Stimulated activated CD8-positive, alpha-beta memory T cell treated with anti-CD3 and anti-CD28 coated beads, Interleukin-2, amount 100 ng/mL, for 48 hours (primary cell): ENCODE measurements around the gene FXR1.
"Not testable (repeated sequence)": the region's sequence is repeated elsewhere in the genome, so short reads cannot be mapped to it uniquely, and the experiment has no call there.

Experiments
- DNase-seq, 2 donors: peaks; one replicate each; pipeline ENCODE4 v3.0.0-alpha.2; 2020; ENCODE audit warnings: low read depth in 2 of 2

FXR1 gene

GRCh38 chr3:180934638-180935037, 22.2 kb downstream of the FXR1 start:
- DNase-seq: no peak

DNA sequence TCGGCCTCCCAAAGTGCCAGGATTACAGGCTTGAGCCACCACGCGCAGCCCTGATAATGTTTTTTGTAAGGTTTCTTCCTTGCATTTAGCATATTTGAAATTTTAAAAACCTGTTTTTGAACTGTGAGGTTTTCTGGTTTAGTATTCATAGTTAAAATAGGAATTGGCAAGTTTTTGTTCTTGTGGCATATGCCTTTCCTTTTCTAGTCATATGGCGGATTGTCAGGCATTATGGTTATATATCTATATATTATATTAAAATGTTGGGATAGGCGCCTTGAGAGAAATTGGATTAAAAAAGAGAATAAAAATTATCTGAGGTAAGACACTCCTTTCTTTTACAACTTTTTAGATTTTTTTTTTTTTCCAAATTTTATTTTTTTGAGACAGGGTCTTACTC, 28.4 kb downstream of the FXR1 start:
- no peak for DNase-seq

- DNase-seq: no peak
Observed at GRCh38 chr3:180947761-180948390, 35.4 kb downstream of the FXR1 start.

- no peak for DNase-seq
Observed at GRCh38 chr3:180959691-180960090, 47.2 kb downstream of the FXR1 start.

- no peak for DNase-seq
Observed at GRCh38 chr3:180961087-180961486, 48.6 kb downstream of the FXR1 start.

DNA sequence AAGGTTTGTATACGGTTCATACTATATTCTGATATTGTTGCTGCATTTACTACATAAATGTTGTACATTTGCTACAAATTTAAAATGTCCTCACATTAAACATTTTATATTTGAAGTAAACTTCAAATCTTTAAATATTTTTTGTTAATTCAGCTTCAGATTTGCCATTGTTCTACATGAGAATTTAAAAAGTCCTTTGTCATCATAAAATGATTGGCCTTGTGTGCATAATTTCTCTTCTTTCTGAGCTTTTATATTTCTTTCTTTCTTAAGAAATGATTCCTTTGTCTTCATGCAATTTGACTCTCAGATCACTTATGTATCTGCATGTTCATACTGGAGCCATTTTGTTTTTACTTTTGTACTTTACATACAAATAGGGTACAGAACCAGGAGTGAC, 49.1 kb downstream of the FXR1 start:
- DNase-seq: no peak

- no peak for DNase-seq
Observed at GRCh38 chr3:180962530-180962929, 50.1 kb downstream of the FXR1 start.

- DNase-seq: no peak
Observed at GRCh38 chr3:180970931-180971330, 58.5 kb downstream of the FXR1 start.

DNA sequence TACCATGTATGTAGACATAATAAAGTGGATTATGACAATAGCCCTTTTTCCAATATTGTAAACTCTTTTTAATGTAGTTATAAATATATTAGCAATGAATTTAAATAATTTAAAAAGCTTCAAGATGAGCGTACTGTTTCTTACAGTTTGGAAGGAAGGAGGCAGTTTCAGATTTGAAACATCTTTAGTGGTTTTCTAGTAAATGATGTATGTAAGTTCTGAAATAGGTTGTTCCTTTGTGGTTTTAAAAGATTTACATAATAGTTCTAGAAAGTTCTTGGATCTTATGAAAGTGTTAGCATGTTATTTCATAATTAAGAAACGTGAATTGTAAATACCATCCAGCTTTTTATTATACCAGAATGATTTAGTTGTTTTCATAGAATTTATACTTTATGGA, 61.1 kb downstream of the FXR1 start:
- DNase-seq: no peak

DNA sequence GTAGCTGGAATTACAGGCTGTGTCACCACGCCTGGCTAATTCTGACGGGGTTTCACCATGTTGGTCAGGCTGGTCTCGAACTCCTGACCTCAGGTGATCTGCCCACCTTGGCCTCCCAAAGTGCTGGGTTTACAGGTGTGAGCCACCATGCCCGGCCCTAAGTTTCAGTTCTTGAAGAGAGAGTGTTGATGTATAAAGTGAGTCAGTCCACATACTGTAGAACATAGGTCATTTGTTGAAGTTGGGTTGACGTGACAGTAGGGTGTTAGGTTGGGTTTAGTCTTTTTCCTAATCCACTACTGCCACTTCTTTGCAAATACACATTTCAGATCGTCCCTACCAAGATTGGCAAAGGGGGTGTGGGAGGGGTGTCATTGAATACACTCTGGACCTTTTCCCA, 61.8 kb downstream of the FXR1 start:
- DNase-seq: no peak

DNA sequence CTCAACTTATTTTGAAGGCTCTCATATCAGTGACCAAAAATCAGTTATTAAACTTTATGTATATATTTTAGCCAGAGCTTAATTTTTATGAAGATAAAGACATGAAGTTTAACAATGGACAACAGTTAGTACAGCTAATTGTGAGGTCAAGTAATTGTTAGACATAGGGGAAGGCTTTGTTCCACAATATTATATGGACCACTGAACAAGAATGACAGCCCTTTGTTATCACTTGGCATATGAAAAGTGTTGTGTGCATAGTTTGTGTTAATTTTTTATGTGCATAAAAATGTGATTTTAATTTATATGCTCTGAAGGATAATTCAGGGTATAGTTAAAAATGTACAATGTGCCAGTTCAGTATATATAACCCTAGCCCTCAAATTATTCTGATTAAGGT, 65.0 kb downstream of the FXR1 start:
- no peak for DNase-seq

GRCh38 chr3:180979961-180980360, 67.5 kb downstream of the FXR1 start:
- DNase-seq: no peak

GRCh38 chr3:180980611-180981010, 68.1 kb downstream of the FXR1 start:
- no peak for DNase-seq

DNA sequence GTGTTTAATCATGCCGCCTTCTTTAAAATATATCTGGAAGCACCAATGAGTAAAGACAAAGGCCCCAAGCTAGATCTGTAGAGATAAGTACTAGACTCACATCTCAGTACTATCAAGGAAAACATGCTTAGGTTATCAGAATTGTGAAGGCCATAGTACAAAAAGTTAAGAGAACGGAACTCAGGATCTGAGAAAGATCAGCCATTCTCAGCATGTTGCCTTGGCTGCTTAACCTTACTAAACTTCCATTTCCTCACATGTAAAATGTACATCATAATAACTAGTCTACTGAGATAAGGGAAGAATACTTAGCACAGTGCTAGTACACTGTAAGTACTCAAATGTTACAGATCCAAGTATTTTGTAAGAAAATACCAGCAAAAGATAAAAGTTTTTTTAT, 69.4 kb downstream of the FXR1 start:
- no peak for DNase-seq

GRCh38 chr3:180983136-180983535, 70.7 kb downstream of the FXR1 start:
- DNase-seq: no peak

- not testable (repeated sequence) for DNase-seq
Observed at GRCh38 chr3:180986366-180986765, 73.9 kb downstream of the FXR1 start.

- DNase-seq: no peak
Observed at GRCh38 chr3:180987344-180987743, 74.9 kb downstream of the FXR1 start.

DNA sequence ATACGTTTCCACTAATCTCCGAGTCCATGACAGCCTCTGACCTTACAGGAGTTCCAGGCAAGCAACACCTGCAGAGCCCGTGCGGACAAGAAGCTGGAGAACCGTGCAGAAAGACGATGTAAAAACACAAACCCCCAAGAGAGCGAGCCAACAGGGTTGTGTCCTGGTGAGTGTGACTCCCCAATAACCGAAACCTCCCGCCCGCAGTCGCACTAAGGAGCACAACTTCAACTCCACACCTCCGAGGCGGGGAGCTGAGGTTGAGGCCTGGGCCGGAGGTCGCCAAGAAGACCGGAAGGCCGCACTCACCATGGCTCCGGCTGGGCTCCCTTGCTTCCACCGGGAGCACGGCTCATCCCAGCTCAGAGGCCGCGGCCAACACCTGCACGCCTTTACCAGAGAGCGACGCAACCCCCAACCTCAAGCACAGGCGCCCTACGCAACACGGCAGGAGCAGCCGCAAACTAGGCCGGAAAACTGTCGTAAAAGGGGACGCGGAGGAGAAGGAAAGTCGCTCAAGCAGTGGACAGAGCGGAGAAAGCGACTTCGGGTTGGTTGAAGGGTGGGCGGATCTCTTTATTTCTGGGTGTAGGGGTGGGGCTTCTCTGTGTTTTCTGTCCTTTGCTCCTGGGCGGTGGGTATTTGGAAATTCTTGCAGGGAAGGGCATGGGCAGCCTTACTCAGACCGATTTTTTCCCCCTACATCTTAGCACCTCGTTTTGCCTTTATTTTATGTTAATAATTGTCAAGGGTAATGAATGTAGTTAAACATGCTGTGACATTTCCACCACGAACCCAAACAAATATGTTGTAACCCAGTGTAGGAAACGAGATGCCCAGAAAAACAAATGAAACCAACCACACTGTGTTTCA, 77.1 kb downstream of the FXR1 start, which contains the start of gene DNAJC19:
Gene DNAJC19 (minus strand): TSS at position 446 of the 873 bp plus-strand sequence. CDS start 134 bp downstream, at position 312.
- peak; percentile 73 to 78 for DNase-seq

DNA sequence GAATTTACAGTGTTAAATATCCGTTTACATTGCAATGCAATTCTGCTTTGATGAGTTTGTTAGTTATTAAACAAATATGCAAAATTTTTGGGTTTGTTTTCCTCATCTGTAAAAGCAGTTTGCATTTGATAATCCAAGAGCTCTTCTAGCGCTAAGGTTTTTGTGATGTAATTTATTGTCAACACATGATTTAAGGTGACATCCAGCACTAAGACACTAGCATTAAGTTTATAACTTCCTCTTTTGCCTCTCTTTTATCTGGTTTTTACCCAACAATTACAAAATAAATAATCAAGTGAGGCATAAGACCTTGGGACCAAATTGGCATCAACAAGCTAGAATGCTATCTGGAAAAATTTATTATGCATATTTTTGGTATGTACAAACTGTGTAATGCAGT, 78.0 kb downstream of the FXR1 start:
- no peak for DNase-seq

GRCh38 chr3:180996415-180996932, 84.0 kb downstream of the FXR1 start:
- DNase-seq: no peak

DNA sequence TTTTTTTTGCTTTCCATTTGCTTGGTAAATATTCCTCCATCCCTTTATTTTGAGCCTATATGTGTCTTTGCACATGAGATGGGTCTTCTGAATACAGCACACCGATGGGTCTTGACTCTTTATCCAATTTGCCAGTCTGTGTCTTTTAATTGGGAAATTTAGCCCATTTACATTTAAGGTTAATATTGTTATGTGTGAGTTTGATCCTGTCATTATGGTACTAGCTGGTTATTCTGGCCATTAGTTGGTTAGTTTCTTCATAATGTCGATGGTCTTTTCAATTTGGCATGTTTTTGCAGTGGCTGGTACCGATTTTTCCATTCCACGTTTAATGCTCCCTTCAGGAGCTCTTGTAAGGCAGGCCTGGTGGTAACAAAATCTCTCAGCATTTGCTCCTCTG, 89.9 kb downstream of the FXR1 start:
- not testable (repeated sequence) for DNase-seq

GRCh38 chr3:181003469-181003868, 91.0 kb downstream of the FXR1 start:
- DNase-seq: not testable (repeated sequence)

GRCh38 chr3:181006541-181006940, 94.1 kb downstream of the FXR1 start:
- DNase-seq: no peak
